GM21786 (cell line): Measurements from ENCODE around the gene SIN3A.
"Not testable (repeated sequence)": the region's sequence is repeated elsewhere in the genome, so short reads cannot be mapped to it uniquely, and the experiment has no call there.

Experiments used
- ATAC-seq: cut with Tn5 transposase; IDR thresholded peaks from one replicate; pipeline ENCODE4 v1.9.1; 2021; ENCODE audit not compliant: unreplicated experiment

The SIN3A gene

DNA sequence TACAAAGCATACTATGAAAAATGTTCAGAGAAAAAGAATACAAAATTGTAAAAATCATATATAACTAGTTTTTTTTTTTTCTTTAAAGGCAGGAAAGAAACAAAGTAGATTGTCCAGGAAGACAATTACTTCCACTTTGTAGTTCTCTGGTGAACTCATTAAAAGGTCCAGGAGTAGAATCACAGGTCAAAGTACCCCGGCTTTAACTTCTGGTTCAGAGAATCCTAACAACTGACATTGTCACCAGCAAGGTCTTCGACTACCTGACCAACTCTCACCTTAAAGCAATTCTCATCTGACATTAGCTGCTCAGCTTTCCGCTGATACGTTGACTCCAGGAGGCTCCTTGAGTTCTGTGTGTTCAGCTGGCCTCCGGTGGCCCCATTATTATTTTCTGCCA, 67.5 kb downstream of the SIN3A start:
- not testable (repeated sequence) for ATAC-seq

DNA sequence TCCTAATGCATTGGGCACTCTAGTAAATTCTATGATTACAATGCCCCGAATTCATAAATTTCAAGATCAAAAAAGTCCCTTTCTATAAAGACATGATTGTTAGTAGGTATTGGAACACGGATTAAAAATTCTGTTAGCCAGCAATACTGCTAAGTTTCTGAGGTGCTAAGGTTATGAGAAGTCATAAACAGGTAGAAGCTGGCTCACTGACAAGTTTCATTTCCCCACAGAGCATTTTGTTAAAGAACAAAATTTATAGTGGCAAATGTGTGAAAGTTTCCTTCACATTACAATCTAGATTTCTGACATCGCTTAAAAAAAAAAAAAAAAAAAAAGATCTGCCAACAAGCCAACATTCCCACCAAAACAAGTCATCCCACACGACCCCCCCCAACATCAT, 70.7 kb downstream of the SIN3A start:
- no peak for ATAC-seq

DNA sequence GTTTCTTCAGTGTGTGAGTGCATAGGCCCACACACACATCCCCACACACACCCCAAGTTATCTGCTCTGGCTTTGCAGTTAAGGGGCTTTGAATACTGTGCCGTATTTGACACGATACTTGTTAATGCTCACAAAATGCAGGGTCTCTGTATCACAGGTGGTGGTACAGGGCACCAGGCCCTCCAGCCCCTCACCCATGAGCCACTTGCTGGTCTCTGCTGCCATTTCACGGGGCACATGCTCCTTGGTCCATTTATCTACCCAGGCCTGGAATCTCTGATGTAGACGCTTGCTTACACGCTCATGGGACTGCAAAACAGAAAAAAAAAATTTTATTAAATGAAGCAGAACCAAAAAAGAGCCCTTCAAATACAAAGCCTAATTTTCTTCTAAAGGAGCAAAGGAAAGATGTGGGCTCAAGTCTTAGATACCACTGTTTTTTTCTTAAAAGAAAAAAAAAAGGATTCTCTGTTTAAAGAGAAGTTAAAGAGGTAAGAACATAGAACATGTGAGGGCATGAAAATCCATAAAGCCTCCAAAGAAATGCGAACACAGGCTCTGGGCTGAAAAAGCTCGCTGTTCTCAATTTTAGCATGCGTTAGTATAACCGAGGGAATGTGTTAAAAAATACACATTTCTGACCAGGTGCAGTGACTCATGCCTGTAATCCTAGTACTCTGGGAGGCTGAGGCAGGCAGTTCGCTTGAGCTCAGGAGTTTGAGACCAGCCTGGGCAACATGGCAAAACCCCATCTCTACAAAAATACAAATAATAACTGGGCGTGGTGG, 79.4 kb downstream of the SIN3A start:
- ATAC-seq: no peak

DNA sequence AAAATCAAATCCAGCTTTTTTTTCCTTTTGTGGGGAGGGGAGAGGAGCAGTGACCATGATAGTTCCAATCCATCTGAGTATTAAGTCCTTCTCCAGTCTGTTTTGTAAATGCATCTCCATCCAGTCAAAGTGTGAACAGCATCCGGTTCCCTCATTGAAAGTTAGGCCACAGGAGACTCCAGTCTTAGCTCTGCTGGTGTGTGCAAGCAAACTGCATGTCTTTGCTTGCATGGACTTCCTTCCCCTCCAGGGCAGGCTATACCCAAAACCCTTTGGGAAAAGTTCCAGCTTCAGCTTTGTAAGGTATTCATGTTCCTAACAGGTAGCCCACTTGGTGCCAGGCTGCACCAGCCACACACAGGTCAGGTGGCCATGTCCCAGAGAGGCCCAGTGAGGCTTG, 80.0 kb downstream of the SIN3A start:
- no peak for ATAC-seq

DNA sequence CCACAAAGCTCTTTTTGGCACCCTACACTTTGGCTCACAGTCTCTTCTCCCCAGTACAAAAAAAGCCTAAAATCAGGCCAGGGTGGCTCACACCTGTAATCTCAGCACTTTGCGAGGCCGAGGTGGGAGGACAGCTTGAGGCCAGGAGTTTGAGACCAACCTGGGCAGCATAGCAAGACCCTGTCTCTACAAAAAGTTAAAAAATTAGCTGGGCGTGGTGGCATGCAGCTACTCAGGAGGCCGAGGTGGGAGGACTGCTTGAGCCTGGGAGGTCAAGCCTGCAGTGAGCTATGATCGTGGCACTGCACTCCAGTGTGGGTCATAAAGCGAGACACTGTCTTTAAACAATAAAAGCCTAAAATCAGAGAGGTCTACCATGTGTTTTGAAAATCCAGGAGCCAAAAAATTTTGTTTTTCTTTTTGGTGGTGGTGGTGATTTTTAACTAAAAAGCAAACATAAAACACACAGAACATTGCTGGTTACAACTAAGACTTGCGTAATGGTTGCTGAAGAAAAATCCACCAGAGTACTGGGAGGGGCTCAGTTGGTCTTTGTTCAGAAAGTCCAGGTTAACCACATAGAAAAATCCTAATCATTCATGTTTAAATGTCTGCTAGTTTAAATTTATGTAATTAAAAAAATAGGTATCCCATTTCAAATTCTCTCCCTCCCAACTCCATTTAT, 81.5 kb downstream of the SIN3A start:
- ATAC-seq: no peak

DNA sequence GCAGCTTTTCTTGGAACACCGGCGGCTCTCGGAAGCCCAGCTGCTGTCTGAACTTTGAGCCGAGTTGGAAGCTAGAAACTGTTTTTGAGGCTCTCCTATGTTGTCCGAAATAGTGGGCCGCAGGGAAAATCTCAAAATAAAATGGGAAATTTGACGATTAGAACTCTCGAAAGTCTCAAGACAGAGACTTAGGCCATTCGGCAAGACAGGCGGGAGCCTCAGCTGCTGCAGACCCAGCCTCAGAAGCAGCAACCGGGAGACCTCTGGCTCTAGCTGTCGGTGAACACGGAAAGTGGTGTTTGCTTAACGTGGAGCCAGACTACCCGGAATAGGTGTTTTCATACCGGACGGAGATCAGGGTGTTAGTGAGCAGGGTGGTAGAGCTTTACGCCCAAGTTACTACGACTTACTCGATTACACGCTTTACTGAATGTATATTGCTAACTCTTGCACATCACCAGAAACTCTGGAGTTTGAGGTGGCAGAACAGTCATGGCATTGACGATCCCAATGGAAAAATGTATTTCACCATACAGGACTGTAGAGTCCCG, 82.7 kb downstream of the SIN3A start:
- ATAC-seq: no peak

DNA sequence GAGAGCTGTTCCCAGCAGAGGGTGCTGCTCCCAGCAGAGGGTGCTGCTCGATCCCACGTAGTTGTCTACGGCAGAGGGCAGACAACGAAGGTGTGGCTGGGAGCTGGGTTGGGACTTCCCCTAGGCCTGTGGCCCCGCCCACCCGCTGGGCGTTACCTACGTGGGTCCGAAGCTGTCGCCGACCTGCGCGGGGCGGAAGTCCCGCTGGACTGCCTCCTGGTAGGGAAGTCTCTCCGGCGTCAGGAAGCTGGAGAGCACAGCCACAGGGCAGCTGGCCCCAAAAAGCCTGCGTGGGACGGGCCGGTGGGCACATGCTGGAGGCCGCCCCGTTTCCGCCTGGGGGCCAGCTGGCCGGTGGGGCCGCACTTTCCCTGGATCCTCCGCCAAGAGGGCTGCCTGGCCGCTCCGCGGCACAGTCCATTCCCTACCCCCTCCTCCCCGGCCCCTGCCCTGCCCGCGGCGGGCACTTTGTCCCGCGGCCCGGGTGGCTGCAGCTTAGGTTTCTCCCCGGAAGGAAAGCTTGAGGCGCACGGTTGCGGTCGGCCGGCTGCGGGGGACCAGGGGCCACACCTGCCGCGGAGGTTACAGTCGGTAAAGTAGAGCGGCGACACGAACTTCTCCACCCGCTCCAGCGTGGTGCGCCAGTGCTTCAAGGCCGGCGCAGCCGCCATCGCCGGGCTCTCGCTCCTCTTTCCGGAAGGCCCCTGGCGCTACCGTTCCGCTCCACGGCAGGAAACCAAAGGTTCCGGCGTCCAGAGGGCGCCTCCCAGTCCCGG, 83.4 kb downstream of the SIN3A start, which contains the start of gene MAN2C1:
Gene MAN2C1, minus strand, starts transcription at position 695 of the 776 bp plus-strand sequence. Its CDS starts 24 bp downstream, at position 671.
- ATAC-seq: peak; percentile 87

DNA sequence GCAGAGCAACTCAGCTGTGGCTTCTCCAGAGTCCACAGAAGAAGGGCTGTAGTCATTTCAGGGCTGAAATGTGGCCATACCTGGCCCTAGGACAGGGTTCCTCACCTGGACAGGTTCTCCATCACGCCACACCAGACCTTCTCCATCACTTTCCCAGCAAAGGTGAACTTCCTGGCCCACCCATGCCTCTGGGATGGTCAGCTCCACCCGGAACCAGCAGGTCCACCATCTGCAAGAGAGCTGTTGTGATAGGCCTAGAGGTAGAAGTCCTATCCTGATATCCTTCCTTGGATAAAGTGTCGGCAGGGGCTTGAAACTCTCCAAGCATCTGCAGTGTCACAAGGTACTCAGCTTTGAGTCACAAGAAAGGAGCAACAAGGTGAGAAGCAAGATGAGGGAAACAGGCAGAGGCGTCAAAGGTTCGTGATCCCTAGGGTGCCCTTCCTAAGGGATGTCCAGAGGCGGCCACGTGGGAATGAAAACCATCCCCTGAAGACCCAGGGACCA, 84.0 kb downstream of the SIN3A start:
- no peak for ATAC-seq

DNA sequence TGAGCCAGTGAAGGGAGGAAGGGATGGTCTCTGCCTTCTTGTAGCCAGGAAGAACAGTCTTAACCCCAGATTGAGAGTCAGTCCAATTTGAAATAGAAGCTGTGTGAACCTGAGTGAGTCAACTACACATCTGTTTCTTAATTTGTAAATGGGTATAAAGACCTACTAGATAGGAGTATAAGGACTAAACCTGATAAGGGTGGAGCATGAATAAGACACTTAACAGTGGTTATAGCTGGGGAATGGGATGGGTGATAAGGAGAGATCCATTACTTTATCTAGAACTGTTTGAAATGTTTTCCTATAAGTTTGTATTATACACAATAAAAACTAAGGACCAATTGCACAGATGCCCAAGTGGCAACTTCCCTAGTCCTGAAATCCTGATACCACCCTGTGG, 84.5 kb downstream of the SIN3A start:
- no peak for ATAC-seq

DNA sequence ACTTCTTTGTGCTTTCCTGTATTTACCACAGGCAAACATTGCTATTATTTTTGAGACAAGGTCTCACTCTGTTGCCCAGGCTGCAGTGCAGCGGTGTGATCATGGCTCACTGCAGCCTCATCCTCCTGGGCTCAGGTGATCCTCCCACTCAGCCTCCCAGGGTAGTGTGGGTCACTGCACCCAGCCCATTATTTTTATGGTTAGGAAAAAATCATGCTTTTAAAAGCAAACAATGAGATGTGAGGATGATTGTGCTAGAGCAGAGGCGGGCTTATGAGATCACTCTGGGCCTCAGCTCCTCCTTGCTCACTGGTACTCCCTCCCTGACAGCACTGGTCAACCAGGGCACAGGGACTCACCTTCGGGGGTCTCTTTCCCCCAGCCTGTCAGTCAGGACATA, 85.3 kb downstream of the SIN3A start:
- ATAC-seq: no peak

DNA sequence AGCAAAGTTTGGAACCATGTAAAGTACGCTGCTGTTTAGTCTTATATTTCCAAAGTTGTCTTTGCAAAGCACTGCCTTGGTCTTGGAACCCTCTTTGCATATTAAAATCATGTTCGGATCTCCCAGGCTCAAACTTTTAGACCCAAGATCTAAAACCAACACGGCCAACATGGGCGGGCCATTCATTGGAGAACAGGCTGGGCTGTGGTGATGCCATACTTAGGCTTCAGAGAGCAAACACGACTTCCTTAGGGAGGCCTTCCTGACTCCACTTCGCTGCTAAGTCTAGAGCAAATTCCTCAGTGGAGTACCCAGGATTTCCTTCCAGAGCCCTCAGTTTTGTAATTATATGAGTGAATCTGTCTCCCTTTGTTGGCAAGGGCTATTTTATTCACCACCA, 86.6 kb downstream of the SIN3A start:
- no peak for ATAC-seq

DNA sequence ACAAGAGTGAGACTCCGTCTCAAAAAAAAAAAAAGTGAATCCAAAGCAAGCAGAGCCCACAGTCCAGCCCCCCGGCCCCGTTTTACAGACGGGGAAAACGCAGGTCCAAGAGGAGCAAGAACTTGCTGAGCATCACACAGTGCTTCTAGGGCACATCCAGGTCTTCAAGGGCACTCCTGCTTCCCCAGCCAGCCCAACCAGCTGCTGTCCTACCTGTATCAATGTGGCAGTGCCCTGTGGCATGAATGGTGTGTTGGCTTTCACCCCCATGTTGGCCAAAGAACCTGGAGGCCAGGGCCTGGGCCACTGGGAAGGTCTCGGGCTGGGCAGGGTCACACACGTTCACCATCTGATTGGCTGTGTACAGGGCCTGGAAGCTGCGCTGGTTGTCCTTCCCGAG, 87.7 kb downstream of the SIN3A start:
- no peak for ATAC-seq

DNA sequence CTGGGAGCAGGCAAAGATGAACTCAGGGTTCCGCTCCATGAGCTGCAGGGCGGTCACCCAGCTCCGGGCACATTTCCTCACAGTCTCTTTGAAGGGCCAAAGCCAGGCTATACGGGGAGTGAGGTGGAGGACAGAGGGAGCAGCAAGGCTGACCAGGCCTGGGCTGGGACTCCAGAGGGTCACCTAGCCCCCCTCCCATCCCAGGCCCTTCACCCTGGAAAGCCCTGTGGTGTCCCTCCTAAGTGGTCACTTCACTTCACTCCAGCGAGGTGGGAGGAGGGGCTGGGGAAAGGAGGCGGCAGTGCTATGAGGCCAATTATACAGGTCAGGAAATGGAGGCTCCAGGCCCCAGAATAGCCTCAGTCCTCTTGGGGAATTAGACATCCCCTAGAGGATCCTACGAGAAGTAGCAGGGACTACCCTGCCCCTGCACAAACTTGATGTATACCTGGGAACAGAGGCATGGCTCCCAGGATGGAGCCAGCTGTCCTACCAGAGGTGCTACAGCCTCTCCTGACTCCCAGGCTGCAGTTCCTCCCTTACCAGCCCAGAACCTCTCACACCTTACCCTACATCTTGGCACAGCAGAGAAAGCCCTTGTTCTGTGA, 88.7 kb downstream of the SIN3A start:
- ATAC-seq: no peak

DNA sequence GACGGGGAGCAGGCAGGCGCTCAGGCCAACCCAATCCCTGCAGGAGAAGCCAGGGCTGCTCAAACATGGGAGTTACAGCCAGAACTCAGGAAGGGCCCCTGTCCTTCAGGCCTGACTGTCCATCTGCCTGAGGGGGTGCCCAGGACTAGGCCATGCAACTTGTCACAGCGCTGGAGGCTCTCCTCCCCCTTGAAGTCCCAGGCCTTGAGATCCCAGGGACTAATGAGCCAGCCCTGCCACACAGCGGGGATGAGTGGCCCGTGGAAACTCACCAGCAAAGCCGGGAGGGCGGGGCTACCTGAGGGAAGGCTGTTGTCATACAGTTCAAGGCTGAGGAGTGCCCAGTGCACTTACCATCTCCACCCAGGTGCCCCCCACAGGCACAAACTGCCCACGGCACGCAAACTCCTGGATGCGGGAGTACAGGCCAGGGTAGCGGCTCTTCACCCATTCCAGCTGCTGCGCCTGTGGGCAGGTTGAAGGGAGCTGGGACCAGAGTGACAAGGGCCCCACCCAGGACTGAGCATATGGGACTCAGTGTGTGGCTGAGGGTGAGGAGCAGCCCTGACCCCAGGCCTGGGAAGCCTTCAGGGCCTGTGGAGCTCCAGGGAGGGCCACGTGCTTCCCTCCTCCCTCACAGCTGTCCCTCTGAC, 89.4 kb downstream of the SIN3A start:
- no peak for ATAC-seq

DNA sequence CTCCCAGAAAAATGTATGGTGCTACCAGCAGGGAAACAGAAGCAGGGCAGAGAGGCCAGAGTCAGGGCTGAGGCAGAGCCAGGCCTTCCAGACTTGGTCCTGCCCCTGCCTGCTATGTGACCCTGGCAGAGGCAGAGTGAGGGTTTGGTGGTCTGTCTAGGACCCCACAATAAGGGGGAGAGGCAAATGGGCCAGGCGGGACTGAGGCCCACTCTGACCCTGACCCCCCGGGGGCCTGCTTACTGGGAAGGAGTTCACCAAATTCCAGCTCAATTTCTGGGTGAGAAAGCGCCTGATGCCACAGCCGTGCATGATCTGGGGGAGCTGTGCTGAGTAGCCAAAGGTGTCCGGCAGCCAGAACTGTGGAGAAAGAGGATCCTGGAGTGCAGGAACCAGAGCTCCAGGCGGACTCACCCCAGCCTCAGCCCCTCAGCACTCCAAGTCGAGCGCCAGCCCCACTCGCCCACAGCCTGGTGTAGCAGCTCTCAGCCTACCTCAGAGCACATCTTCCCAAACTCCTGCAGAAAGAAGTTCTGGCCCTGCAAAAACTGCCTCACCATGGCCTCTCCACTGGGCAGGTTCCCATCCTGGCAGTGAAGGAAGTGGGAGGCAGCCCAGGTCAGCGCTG, 90.0 kb downstream of the SIN3A start:
- no peak for ATAC-seq

DNA sequence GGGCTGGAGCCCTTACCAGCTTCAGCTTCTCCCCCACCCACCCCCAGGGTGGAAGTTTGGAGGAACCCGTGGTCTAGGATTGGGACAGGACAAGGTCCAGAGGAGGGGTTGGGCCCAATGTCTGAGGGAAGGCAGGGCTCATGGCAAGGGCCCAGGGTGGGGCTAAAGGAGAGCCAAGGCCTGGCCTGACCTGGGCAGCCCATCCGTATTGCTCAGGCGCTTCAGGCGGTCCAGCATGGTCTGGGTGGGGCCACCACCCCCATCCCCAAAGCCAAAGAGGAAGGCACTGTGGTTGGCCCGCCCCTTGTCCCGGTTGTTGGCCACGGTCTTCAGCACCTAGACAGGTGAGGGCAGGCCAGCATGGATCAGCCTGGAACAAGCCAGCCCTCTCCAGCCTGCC, 90.6 kb downstream of the SIN3A start:
- ATAC-seq: no peak

DNA sequence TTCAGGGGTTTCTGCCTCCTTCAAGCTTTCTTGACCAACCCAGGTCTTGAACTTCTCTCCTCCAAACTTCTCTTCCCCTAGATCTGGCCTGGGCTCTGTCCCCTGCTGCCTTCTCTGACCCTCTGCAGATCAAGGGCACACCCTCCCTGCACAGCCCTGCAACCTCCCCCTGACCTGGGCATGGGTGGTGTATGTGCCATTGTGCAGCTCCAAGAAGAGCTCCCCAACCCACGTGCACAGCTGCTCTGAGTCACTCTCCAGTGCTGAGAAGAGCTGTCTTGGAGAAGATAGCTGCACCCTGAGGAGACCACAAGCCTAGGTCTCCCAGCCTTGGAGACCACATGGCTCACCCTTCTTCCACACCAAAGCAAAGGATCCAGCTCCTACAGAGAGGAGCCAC, 91.1 kb downstream of the SIN3A start:
- no peak for ATAC-seq

DNA sequence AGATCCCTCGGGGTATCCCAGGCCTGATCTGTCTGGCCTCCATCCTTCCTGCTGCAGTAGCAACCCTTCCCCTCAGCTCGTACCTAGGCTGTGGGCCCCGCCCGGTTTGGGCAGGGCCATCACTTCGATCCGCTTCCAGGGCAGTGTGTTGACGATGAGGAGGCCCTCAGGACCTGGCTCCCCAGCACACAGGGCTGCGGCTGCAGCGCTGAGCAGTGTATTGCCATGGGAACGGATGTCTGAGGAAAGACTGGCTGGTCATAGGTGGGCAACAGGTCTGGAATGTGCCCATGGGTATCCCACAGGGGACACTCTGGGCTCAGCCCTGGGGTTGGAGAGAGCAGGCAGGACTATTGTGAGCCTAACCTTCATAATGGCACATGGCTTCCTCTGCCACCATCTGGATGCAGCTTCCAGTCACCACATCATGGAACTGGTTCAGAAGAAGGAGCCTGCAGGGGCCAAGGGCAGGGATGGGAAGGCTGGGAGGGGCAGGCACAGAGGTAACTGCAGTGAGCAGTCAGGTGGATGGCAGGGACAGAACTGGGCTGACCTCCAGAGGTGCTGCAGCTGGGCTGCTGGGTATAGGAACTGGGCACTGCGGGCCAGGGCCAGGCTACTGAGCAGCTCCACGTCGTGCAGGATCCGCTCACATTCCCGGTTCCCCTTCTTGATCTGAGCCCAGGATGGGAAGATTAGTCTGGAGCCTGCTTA, 91.8 kb downstream of the SIN3A start:
- no peak for ATAC-seq
